Upper lobe of left lung (tissue), 4 donors: ENCODE data around the gene XYLT1.

Source experiments
- CTCF ChIP-seq, 6 experiments: fragments of 450-650 bp in 4 of 6; fragments of 200-600 bp in 2 of 6; sonication (generic) in 2 of 6; IDR thresholded peaks; one replicate each; pipeline ENCODE4 v1.5.1; 2016 to 2019; ENCODE audit warnings: antibody characterized with exemption in 6 of 6
- EP300 ChIP-seq, 4 donors: sonication (generic); formaldehyde crosslinking; IDR thresholded peaks; one replicate each; pipeline ENCODE4 v1.5.1; 2017; ENCODE audit warnings: antibody characterized with exemption in 4 of 4, control low read depth in 2 of 4
- POLR2A ChIP-seq, 4 donors: fragments of 450-650 bp; IDR thresholded peaks; one replicate each; pipeline ENCODE4 v1.5.1; 2016 to 2017; ENCODE audit warnings: antibody characterized with exemption in 4 of 4, mild to moderate bottlenecking in 2 of 4
- POLR2AphosphoS5 ChIP-seq, 2 donors: sonication (generic); formaldehyde crosslinking; IDR thresholded peaks; one replicate each; pipeline ENCODE4 v1.5.1; 2017; ENCODE audit warnings: antibody characterized with exemption in 2 of 2

GRCh38 chr16:17354685-17355084 is 116.1 kb downstream of the XYLT1 start:
- TF ChIP-seq CTCF (IDR thresholded peaks at IDR 0.05) (no peak), POLR2AphosphoS5 (IDR thresholded peaks at IDR 0.05) (no peak), POLR2A (IDR thresholded peaks at IDR 0.05) (no peak), EP300 (IDR thresholded peaks at IDR 0.05) (no peak)
